ENCODE data around the gene OR10H2. TPM values are rescaled to one million over a fixed set of nuclear protein-coding genes. Genes with fewer than 3 reads are reported as not detected.

Gene OR10H2
- total and polyA plus RNA-seq, 3 donors from 2014 or later, result not detected

DNA sequence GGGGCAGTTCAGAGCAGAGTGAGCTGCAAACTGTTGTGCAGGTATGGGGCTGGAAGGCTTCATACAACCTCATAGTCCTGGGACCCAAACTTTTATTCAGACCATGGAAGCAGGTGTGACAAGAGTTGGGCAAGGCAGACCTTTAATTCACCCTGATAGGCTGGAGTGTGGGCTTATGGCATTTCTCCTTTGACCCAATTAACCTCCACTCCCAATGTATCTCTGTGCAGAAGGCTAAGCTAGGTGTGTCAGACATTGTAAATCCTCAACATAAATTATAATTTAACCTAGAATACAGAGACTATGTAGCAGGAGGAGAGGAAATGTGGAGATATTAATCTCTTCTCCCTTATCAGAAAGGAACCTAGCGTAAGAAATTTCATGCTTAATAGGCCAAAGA lies 12.2 kb upstream of the OR10H2 start:
- no peak for DNase-seq
- Histone ChIP-seq H3K27me3 (no peaks in the 10 kb centered on the region), H3K9me3 (no peaks in the 10 kb centered on the region), H3K36me3 (ENCODE audit: low read depth, missing control alignments) (no peaks in the 10 kb centered on the region), H3K27ac (no peak overlapping the region), H3K4me3 (no peak overlapping the region), H3K4me1 (no peaks in the 10 kb centered on the region)
- TF ChIP-seq POLR2A (IDR thresholded peaks at IDR 0.05), result no peak
- TF ChIP-seq, protein P1, sequence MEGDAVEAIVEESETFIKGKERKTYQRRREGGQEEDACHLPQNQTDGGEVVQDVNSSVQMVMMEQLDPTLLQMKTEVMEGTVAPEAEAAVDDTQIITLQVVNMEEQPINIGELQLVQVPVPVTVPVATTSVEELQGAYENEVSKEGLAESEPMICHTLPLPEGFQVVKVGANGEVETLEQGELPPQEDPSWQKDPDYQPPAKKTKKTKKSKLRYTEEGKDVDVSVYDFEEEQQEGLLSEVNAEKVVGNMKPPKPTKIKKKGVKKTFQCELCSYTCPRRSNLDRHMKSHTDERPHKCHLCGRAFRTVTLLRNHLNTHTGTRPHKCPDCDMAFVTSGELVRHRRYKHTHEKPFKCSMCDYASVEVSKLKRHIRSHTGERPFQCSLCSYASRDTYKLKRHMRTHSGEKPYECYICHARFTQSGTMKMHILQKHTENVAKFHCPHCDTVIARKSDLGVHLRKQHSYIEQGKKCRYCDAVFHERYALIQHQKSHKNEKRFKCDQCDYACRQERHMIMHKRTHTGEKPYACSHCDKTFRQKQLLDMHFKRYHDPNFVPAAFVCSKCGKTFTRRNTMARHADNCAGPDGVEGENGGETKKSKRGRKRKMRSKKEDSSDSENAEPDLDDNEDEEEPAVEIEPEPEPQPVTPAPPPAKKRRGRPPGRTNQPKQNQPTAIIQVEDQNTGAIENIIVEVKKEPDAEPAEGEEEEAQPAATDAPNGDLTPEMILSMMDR (IDR thresholded peaks at IDR 0.05), result no peak
- intact Hi-C loops (cut with DNase I; ENCODE audit: low total_unique reads), result no loop called here
- WGBS, 2 donors, result 68 to 97% methylated on average over 1 of the region's 1 CpG

DNA sequence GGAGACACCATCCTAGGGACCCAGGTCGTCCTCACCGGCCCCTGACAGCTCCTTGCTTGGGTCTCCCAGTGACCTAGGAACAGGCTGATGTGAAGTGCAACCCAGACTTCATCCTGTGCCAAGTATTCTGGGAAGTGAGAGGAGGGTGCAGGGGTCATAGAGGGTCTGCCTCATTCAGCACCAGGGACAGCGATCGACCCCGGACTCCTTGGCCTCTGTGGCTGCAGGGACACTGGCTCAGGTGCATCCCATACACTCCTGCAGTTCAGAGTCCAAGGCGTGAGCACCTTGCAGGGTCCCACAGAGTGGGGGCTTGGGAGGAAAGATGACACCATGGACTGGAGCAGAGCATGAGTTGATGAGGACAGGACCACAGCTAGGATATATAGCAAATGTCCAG lies 10.0 kb upstream of the OR10H2 start:
- Histone ChIP-seq H3K4me3 (no peak overlapping the region), H3K4me1 (no peaks in the 10 kb centered on the region), H3K27ac (no peak overlapping the region), H3K36me3 (ENCODE audit: low read depth, missing control alignments) (no peaks in the 10 kb centered on the region), H3K9me3 (no peaks in the 10 kb centered on the region), H3K27me3 (no peaks in the 10 kb centered on the region)
- intact Hi-C loops (cut with DNase I; ENCODE audit: low total_unique reads), result no loop called here
- DNase-seq, result no peak
- 23 to 33% methylated on average over 1 to 6 of the region's 6 CpGs for WGBS, 2 donors
- TF ChIP-seq POLR2A (IDR thresholded peaks at IDR 0.05), result no peak
- TF ChIP-seq, protein P1 (IDR thresholded peaks at IDR 0.05), result no peak

DNA sequence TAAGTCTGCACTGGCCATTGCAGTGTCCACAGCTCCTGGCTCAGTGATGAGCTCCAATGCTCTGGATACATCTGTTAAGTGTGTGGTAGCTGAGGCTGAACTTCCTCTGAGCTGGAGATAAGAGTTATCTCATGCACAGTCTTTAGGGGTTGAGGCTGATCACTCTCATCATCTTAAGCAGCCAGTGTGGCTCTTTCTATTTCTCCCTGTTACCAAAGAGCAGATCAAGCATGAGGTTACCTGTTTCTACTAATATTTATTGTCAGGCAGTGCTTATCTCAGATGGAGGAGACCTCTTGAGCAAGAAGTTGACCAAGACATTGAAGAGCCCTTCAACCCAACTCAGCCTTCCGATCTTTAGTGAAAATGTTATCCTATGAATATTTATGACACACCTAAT lies 6.6 kb upstream of the OR10H2 start:
- H3K27ac ChIP-seq, result no peak overlapping the region
- 76 to 89% methylated on average over 1 of the region's 1 CpG for WGBS, 2 donors
- H3K36me3 ChIP-seq (ENCODE audit: low read depth, missing control alignments), result no peaks in the 10 kb centered on the region
- no peaks in the 10 kb centered on the region for H3K27me3 ChIP-seq
- no peak for DNase-seq
- no peaks in the 10 kb centered on the region for H3K9me3 ChIP-seq
- intact Hi-C loops (cut with DNase I; ENCODE audit: low total_unique reads), result no loop called here
- H3K4me3 ChIP-seq, result no peak overlapping the region
- no peak for TF ChIP-seq POLR2A (IDR thresholded peaks at IDR 0.05)
- TF ChIP-seq, protein P1 (IDR thresholded peaks at IDR 0.05), result no peak
- H3K4me1 ChIP-seq, result no peaks in the 10 kb centered on the region

DNA sequence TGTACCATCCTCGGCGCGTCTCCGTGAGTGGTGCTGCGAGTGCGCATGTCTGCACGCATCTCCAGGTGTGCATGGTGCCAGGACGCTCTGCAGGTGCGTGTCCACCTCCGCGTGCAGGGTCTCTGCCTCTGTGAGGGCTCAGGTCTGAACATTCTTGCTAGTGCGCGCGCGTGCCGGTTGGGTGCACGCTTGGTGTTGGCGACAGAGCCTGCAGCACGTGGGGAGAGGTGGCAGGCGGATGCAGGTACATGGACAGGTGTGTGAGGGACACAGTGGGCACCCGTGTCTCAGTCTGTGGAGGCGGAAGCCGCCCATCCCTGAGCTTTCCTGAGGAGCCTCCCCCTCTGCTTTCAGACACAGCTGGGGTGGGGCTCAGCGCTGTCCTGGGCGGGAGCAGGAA lies 4.9 kb upstream of the OR10H2 start:
- H3K27ac ChIP-seq, result no peak overlapping the region
- no peaks in the 10 kb centered on the region for H3K27me3 ChIP-seq
- TF ChIP-seq, protein P1 (IDR thresholded peaks at IDR 0.05), result no peak
- no peak for TF ChIP-seq POLR2A (IDR thresholded peaks at IDR 0.05)

DNA sequence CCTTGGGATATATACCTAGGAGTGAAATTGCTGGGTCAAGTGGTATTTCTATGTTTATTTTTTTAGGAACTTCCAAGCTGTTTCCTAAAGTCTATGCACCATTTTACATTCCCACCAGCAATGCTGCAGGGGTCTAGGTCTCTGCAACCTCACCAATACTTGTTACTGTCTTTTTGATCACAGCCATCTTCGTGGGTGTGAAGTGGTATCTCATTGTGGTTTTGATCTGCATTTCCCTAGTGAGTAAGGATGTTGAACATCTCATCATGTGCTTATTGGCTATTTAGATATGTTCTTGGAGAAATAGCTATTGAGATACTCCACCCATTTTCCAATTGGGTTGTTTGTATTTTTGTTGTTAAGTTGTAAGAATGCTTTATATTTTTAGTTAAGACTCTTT lies 2.7 kb downstream of the OR10H2 start:
- WGBS, 2 donors, result 44 to 48% methylated on average over 1 of the region's 1 CpG
- intact Hi-C loops (cut with DNase I; ENCODE audit: low total_unique reads), result no loop called here

More for the DNA sequence above, 4.9 kb upstream of the OR10H2 start:
- WGBS, 2 donors, result 14 to 15% methylated on average over 23 to 24 of the region's 25 CpGs
- no peaks in the 10 kb centered on the region for H3K4me1 ChIP-seq
- no peaks in the 10 kb centered on the region for H3K9me3 ChIP-seq
- H3K4me3 ChIP-seq, result no peak overlapping the region
- H3K36me3 ChIP-seq (ENCODE audit: low read depth, missing control alignments), result no peaks in the 10 kb centered on the region
- intact Hi-C loops (cut with DNase I; ENCODE audit: low total_unique reads), result no loop called here
- DNase-seq, result no peak

More for the DNA sequence above, 2.7 kb downstream of the OR10H2 start:
- no peak for DNase-seq
- Histone ChIP-seq H3K27ac (no peak overlapping the region), H3K36me3 (ENCODE audit: low read depth, missing control alignments) (no peaks in the 10 kb centered on the region), H3K4me3 (no peak overlapping the region), H3K27me3 (no peaks in the 10 kb centered on the region), H3K4me1 (no peaks in the 10 kb centered on the region), H3K9me3 (no peaks in the 10 kb centered on the region)
- no peak for TF ChIP-seq POLR2A (IDR thresholded peaks at IDR 0.05)
- TF ChIP-seq, protein P1 (IDR thresholded peaks at IDR 0.05), result no peak
